ENCODE results near the gene SCNN1G.

GRCh38 chr16:23254338-23254737 lies 71.8 kb downstream of the SCNN1G start:
- TF ChIP-seq HLTF (IDR thresholded peaks at IDR 0.05) (no peak), CUX1 (CRISPR knock-in tag; IDR thresholded peaks at IDR 0.05) (no peak), ZFP30 (CRISPR knock-in tag; IDR thresholded peaks at IDR 0.05; ENCODE audit: borderline replicate concordance) (no peak), GABPB1 (CRISPR knock-in tag; IDR thresholded peaks at IDR 0.05) (no peak), CTCF (IDR thresholded peaks at IDR 0.05 in 2 of 3, conservative IDR thresholded peaks at IDR 0.05 in 1 of 3; ENCODE audit: insufficient read depth in 2 of 3, low read depth in 1 of 3, low read length in 3 of 3) (no peak), CREM (IDR thresholded peaks at IDR 0.05; ENCODE audit: low read depth) (no peak), RAD21 (CRISPR knock-in tag; conservative IDR thresholded peaks at IDR 0.05 in 1 of 2, IDR thresholded peaks at IDR 0.05 in 1 of 2) (no peak)
